NOMO-1 treated with DMSO at 0.1 percent for 48 hours (cell line): ENCODE results near the gene WDR12.
A peak's percentile ranks its signal among the peaks of the same experiment; 100 is the strongest.
"Not testable (repeated sequence)": the region's sequence is repeated elsewhere in the genome, so short reads cannot be mapped to it uniquely, and the experiment has no call there.

Source experiments
- DNase-seq: peaks from one replicate; lab custom pipeline; 2025; ENCODE audit not compliant: unreplicated experiment; lab: John Stamatoyannopoulos, UW

Gene WDR12

GRCh38 chr2:202911512-202912341 lies at the start of gene WDR12, which contains the start of gene CARF:
Gene WDR12, minus strand, starts transcription at chr2:202911673. Its CDS starts 197 bp downstream, at chr2:202911476.
Gene CARF, plus strand, starts transcription at chr2:202912275. Its CDS starts 29,628 bp downstream, at chr2:202941903.
- peak; percentile 95 for DNase-seq

GRCh38 chr2:202960524-202960923 lies 49.1 kb upstream of the WDR12 start:
- DNase-seq = no peak

- DNase-seq = peak; percentile 97
Measured at GRCh38 chr2:202950592-202950991, 39.1 kb upstream of the WDR12 start.

GRCh38 chr2:202949333-202949732 lies 37.9 kb upstream of the WDR12 start:
- DNase-seq = not testable (repeated sequence)

GRCh38 chr2:202945497-202945896 lies 34.0 kb upstream of the WDR12 start:
- DNase-seq = no peak

GRCh38 chr2:202944816-202945215 lies 33.3 kb upstream of the WDR12 start:
- DNase-seq = no peak

- no peak for DNase-seq
Measured at GRCh38 chr2:202944408-202944807, 32.9 kb upstream of the WDR12 start.

GRCh38 chr2:202941771-202942170 lies 30.3 kb upstream of the WDR12 start:
- no peak for DNase-seq

- no peak for DNase-seq
Measured at GRCh38 chr2:202938960-202939359, 27.5 kb upstream of the WDR12 start.

- no peak for DNase-seq
Measured at GRCh38 chr2:202934456-202934855, 23.0 kb upstream of the WDR12 start.

- DNase-seq = no peak
Measured at GRCh38 chr2:202933958-202934357, 22.5 kb upstream of the WDR12 start.

GRCh38 chr2:202933139-202933510 lies 21.7 kb upstream of the WDR12 start:
- DNase-seq = no peak

GRCh38 chr2:202932425-202933138 lies 21.1 kb upstream of the WDR12 start:
- no peak for DNase-seq

- DNase-seq = no peak
Measured at GRCh38 chr2:202918860-202919259, 7.4 kb upstream of the WDR12 start.

GRCh38 chr2:202912342-202913201 lies 1.1 kb upstream of the WDR12 start:
- DNase-seq = not testable (repeated sequence)

GRCh38 chr2:202911203-202911511 lies 316 bp downstream of the WDR12 start:
- no peak for DNase-seq

- DNase-seq = no peak
Measured at GRCh38 chr2:202910698-202911097, 775 bp downstream of the WDR12 start.

GRCh38 chr2:202910250-202910649 lies 1.2 kb downstream of the WDR12 start:
- DNase-seq = not testable (repeated sequence)

GRCh38 chr2:202909394-202910192 lies 1.9 kb downstream of the WDR12 start:
- peak; percentile 71 for DNase-seq

- DNase-seq = no peak
Measured at GRCh38 chr2:202908186-202908585, 3.3 kb downstream of the WDR12 start.

GRCh38 chr2:202905507-202905906 lies 6.0 kb downstream of the WDR12 start:
- not testable (repeated sequence) for DNase-seq
